H9 (cell line): ENCODE data around the gene PTCD1. TPM values are rescaled to one million over a fixed set of nuclear protein-coding genes. Genes with fewer than 3 reads are reported as not detected.
A peak's percentile ranks its signal among the peaks of the same experiment; 100 is the strongest.

Source experiments
- DNase-seq: peaks from one replicate; pipeline ENCODE4 v3.0.0-alpha.2; 2017
- H2AFZ ChIP-seq: one replicate; pipeline ENCODE4 v1.6.1; 2013; ENCODE audit warnings: mild to moderate bottlenecking, low read length, control low read depth, moderate library complexity
- H2AK5ac ChIP-seq: 2 replicates; pipeline ENCODE4 v1.6.1; 2013; ENCODE audit warnings: low read length, control low read depth, mixed read lengths; ENCODE audit not compliant: insufficient read length
- H2BK120ac ChIP-seq: one replicate; pipeline ENCODE4 v1.6.1; 2013; ENCODE audit warnings: low read depth, mild to moderate bottlenecking, low read length, control low read depth, inconsistent platforms; ENCODE audit not compliant: poor library complexity, severe bottlenecking
- H2BK12ac ChIP-seq: 2 replicates; pipeline ENCODE4 v1.6.1; 2013; ENCODE audit warnings: low read length, control low read depth, mixed read lengths, low read depth; ENCODE audit not compliant: insufficient read length
- H2BK15ac ChIP-seq: 2 replicates; pipeline ENCODE4 v1.6.1; 2013; ENCODE audit warnings: low read depth, low read length, control low read depth
- H2BK20ac ChIP-seq: one replicate; pipeline ENCODE4 v1.6.1; 2013; ENCODE audit warnings: low read depth, mild to moderate bottlenecking, low read length, control low read depth, inconsistent platforms; ENCODE audit not compliant: poor library complexity, severe bottlenecking
- H2BK5ac ChIP-seq: 2 replicates; pipeline ENCODE4 v1.6.1; 2013; ENCODE audit warnings: low read length, control low read depth, mixed read lengths; ENCODE audit not compliant: insufficient read length
- H3K14ac ChIP-seq: 2 replicates; pipeline ENCODE4 v1.6.1; 2013; ENCODE audit warnings: low read length, control low read depth; ENCODE audit not compliant: insufficient read depth
- H3K18ac ChIP-seq: 2 replicates; pipeline ENCODE4 v1.6.1; 2013; ENCODE audit warnings: low read depth, mild to moderate bottlenecking, mixed read lengths, low read length, control low read depth; ENCODE audit not compliant: insufficient read length
- H3K23ac ChIP-seq: 2 replicates; pipeline ENCODE4 v1.6.1; 2013; ENCODE audit warnings: low read length, control low read depth, mixed read lengths, low read depth; ENCODE audit not compliant: insufficient read length
- H3K23me2 ChIP-seq: 2 replicates; pipeline ENCODE4 v1.6.1; 2013; ENCODE audit warnings: low read depth, mild to moderate bottlenecking, mixed read lengths, low read length, control low read depth; ENCODE audit not compliant: insufficient read length, poor library complexity, severe bottlenecking
- H3K27ac ChIP-seq: 2 replicates; pipeline ENCODE4 v1.5.1; 2013; ENCODE audit warnings: low read length, control low read depth, mixed read lengths, low read depth; ENCODE audit not compliant: insufficient read length
- H3K27me3 ChIP-seq: 2 replicates; pipeline ENCODE4 v1.6.1; 2013; ENCODE audit warnings: low read length, control low read depth, inconsistent platforms; ENCODE audit not compliant: insufficient read depth
- H3K4ac ChIP-seq: 2 replicates; pipeline ENCODE4 v1.6.1; 2013; ENCODE audit warnings: low read depth, mild to moderate bottlenecking, control low read depth, inconsistent platforms, low read length, moderate library complexity
- H3K4me1 ChIP-seq: 2 replicates; pipeline ENCODE4 v1.6.1; 2013; ENCODE audit warnings: low read length, control low read depth, inconsistent platforms; ENCODE audit not compliant: insufficient read depth
- H3K4me2 ChIP-seq: 2 replicates; pipeline ENCODE4 v1.6.1; 2013; ENCODE audit warnings: low read length, control low read depth, mixed read lengths; ENCODE audit not compliant: insufficient read length, insufficient read depth
- H3K56ac ChIP-seq: 2 replicates; pipeline ENCODE4 v1.6.1; 2013; ENCODE audit warnings: low read depth, mild to moderate bottlenecking, mixed read lengths, low read length, control low read depth; ENCODE audit not compliant: insufficient read length
- H3K79me1 ChIP-seq: 2 replicates; pipeline ENCODE4 v1.6.1; 2013; ENCODE audit warnings: low read depth, mild to moderate bottlenecking, moderate library complexity, low read length, control low read depth, inconsistent platforms; ENCODE audit not compliant: insufficient read depth, poor library complexity, severe bottlenecking
- H3K79me2 ChIP-seq: 2 replicates; pipeline ENCODE4 v1.6.1; 2013; ENCODE audit warnings: low read length, control low read depth, inconsistent platforms; ENCODE audit not compliant: insufficient read depth
- H3K9ac ChIP-seq: 2 replicates; pipeline ENCODE4 v1.6.1; 2013; ENCODE audit warnings: low read length, control low read depth, mixed read lengths; ENCODE audit not compliant: insufficient read length; ENCODE audit errors: extremely low read depth
- H3K9me3 ChIP-seq: one replicate; pipeline ENCODE4 v1.6.1; 2013; ENCODE audit warnings: low read depth, low read length, inconsistent platforms; ENCODE audit not compliant: control insufficient read depth
- H3T11ph ChIP-seq: one replicate; pipeline ENCODE4 v1.6.1; 2013; ENCODE audit warnings: mild to moderate bottlenecking, low read length, control low read depth, inconsistent platforms
- H4K20me1 ChIP-seq: one replicate; pipeline ENCODE4 v1.6.1; 2013; ENCODE audit not compliant: control insufficient read depth, insufficient read length, insufficient read depth
- H4K5ac ChIP-seq: 2 replicates; pipeline ENCODE4 v1.6.1; 2013; ENCODE audit warnings: low read depth, mild to moderate bottlenecking, mixed read lengths, low read length, control low read depth; ENCODE audit not compliant: insufficient read length
- H4K8ac ChIP-seq: replicated peaks from 2 replicates; pipeline ENCODE4 v1.6.1; 2013; ENCODE audit warnings: low read length, control low read depth, mixed read lengths, low read depth; ENCODE audit not compliant: insufficient read length
- H4K91ac ChIP-seq: 2 replicates; pipeline ENCODE4 v1.6.1; 2013; ENCODE audit warnings: low read depth, mild to moderate bottlenecking, moderate library complexity, mixed read lengths, low read length, control low read depth; ENCODE audit not compliant: insufficient read length
- H3K27ac Mint-ChIP-seq, 3 experiments: 2 replicates in 2 of 3; 3 replicates in 1 of 3; pipeline ENCODE4 v1.8.0; 2020 to 2021; ENCODE audit warnings: mixed read lengths in 3 of 3, mild to moderate bottlenecking in 1 of 3, moderate library complexity in 1 of 3
- H3K27me3 Mint-ChIP-seq: 2 replicates; pipeline ENCODE4 v1.8.0; 2021; ENCODE audit warnings: low read depth, mild to moderate bottlenecking, moderate library complexity, mixed read lengths
- H3K36me3 Mint-ChIP-seq, 3 experiments: 2 replicates in 2 of 3; 3 replicates in 1 of 3; pipeline ENCODE4 v1.8.0; 2020 to 2021; ENCODE audit warnings: low read depth in 3 of 3, mixed read lengths in 3 of 3; ENCODE audit not compliant: insufficient read depth in 1 of 3
- H3K4me1 Mint-ChIP-seq, 2 experiments: 2 replicates each; pipeline ENCODE4 v1.8.0; 2020; ENCODE audit warnings: mixed read lengths in 2 of 2
- H3K4me3 Mint-ChIP-seq, 2 experiments: 2 replicates in 1 of 2; 3 replicates in 1 of 2; pipeline ENCODE4 v1.8.0; 2020 to 2021; ENCODE audit warnings: mild to moderate bottlenecking in 2 of 2, mixed read lengths in 2 of 2, moderate library complexity in 1 of 2
- H3K9me3 Mint-ChIP-seq, 2 experiments: 2 replicates in 1 of 2; 3 replicates in 1 of 2; pipeline ENCODE4 v1.8.0; 2020; ENCODE audit warnings: mild to moderate bottlenecking in 2 of 2, mixed read lengths in 2 of 2, moderate library complexity in 1 of 2
- WGBS: extraction: QIAGEN DNeasy Blood & Tissue Kit; methylation state at CpG from one replicate; pipeline ENCODE4 v1.1.7; 2013; ENCODE audit warnings: missing lambda C conversion rate, low lambda C conversion rate, mixed read lengths; ENCODE audit not compliant: insufficient read length; ENCODE audit errors: extremely low coverage; 5-methylcytosine and 5-hydroxymethylcytosine counted together
- total RNA-seq: library from RNA; stranded (reverse); gene quantifications from 2 replicates; pipeline ENCODE4 v1.2.1, GENCODE V29; 2021
- TF ChIP-seq, protein P1 (sequence below): fragments of 200-600 bp; sonication (generic); conservative IDR thresholded peaks from 3 replicates; pipeline ENCODE4 v1.8.0; 2021; ENCODE audit warnings: antibody characterized with exemption, mild to moderate bottlenecking

The PTCD1 gene
- total RNA-seq, 1 experiment from 2014 or later, result 12.8 TPM

DNA sequence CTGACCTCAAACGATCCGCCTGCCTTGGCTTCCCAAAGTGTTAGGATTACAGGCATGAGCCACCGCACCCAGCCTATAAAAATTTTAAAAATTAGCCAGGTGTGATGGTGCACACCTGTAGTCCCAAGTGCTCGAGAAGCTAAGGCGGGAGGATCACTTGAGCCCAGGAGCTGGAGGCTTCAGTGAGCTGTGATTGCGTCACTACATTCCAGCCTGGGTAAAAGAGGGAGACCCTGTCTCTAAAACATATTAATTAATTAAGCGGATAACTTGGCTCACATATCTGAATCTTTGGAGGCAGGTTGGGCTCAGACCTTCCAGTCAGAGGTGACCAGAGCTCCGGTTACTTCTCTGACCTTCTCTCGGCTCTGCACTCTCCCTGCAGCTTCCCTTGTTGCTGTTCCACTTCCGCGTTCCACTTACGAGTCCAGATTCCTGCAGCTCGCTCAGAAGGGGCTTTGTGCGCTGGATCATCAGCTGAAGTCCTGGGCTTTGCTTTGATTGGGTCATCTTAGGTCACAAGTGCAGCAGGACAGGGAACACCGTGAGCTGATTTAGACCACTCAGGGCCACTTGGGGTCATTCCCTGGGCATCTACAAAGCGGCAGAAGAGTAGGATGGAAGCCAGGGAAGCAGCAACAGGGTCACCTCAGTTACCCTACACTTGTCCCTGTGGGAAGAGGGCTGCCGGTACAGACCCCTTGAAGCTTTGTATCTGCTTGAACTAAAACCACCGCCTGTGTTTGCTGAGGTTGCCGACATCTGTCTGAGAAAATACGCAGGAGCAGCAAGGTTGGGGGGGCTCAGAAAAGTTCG, 66.1 kb downstream of the PTCD1 start:
- H3K56ac ChIP-seq, result no peak overlapping the region
- no peaks in the 10 kb centered on the region for H3K9me3 ChIP-seq
- Mint-ChIP-seq H3K9me3 (no peaks in the 10 kb centered on the region), H3K4me1 (peaks cover 3% of the 10 kb centered on the region in 2 experiments), H3K4me3 (peak overlapping the region; percentile 70 to 86), H3K27ac (peak overlapping the region in 2 of 3 experiments; percentile 42 to 58; a peak in 3 of 7 replicates), H3K27me3 (peaks cover 13% of the 10 kb centered on the region), H3K36me3 (peaks cover under 1 to 5% (median 3%) of the 10 kb centered on the region in 3 experiments; a peak in 5 of 7 replicates)
- H2BK20ac ChIP-seq, result no peak overlapping the region
- no peak overlapping the region for H2BK12ac ChIP-seq
- H3K79me1 ChIP-seq, result no peaks in the 10 kb centered on the region
- no peaks in the 10 kb centered on the region for H3K4me1 ChIP-seq
- H3T11ph ChIP-seq, result no peak overlapping the region
- H2BK5ac ChIP-seq, result no peak overlapping the region
- H3K27ac ChIP-seq, result no peak overlapping the region
- no CpG with 5 or more reads among the region's 21 CpGs for WGBS
- no peak overlapping the region for H2BK120ac ChIP-seq
- TF ChIP-seq, protein P1, sequence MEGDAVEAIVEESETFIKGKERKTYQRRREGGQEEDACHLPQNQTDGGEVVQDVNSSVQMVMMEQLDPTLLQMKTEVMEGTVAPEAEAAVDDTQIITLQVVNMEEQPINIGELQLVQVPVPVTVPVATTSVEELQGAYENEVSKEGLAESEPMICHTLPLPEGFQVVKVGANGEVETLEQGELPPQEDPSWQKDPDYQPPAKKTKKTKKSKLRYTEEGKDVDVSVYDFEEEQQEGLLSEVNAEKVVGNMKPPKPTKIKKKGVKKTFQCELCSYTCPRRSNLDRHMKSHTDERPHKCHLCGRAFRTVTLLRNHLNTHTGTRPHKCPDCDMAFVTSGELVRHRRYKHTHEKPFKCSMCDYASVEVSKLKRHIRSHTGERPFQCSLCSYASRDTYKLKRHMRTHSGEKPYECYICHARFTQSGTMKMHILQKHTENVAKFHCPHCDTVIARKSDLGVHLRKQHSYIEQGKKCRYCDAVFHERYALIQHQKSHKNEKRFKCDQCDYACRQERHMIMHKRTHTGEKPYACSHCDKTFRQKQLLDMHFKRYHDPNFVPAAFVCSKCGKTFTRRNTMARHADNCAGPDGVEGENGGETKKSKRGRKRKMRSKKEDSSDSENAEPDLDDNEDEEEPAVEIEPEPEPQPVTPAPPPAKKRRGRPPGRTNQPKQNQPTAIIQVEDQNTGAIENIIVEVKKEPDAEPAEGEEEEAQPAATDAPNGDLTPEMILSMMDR, result no peak
- no peak overlapping the region for H2BK15ac ChIP-seq
- no peak overlapping the region for H2AFZ ChIP-seq
- H3K79me2 ChIP-seq, result no peaks in the 10 kb centered on the region
- no peak overlapping the region for H4K5ac ChIP-seq
- no peak overlapping the region for H2AK5ac ChIP-seq
- no peak overlapping the region for H3K4ac ChIP-seq
- H3K18ac ChIP-seq, result no peak overlapping the region
- no peaks in the 10 kb centered on the region for H4K20me1 ChIP-seq
- H4K91ac ChIP-seq, result no peak overlapping the region
- DNase-seq, result no peak
- no peak overlapping the region for H3K23ac ChIP-seq
- no peak overlapping the region for H4K8ac ChIP-seq
- H3K14ac ChIP-seq, result no peak overlapping the region; the same call in 1 of the 2 replicates
- no peaks in the 10 kb centered on the region for H3K27me3 ChIP-seq
- no peak overlapping the region for H3K9ac ChIP-seq
- H3K4me2 ChIP-seq, result no peak overlapping the region
- peaks cover 3% of the 10 kb centered on the region for H3K23me2 ChIP-seq
